Endothelial cell of hepatic sinusoid (primary cell): ENCODE data around the gene PCDHGB6.
"Not testable (repeated sequence)": the region's sequence is repeated elsewhere in the genome, so short reads cannot be mapped to it uniquely, and the experiment has no call there.

Experiments
- in situ Hi-C: cut with HindIII; loops from 2 replicates; pipeline ENCODE4 v1.10.0; 2017; ENCODE audit warnings: low sequenced_read_pairs

PCDHGB6 gene

DNA sequence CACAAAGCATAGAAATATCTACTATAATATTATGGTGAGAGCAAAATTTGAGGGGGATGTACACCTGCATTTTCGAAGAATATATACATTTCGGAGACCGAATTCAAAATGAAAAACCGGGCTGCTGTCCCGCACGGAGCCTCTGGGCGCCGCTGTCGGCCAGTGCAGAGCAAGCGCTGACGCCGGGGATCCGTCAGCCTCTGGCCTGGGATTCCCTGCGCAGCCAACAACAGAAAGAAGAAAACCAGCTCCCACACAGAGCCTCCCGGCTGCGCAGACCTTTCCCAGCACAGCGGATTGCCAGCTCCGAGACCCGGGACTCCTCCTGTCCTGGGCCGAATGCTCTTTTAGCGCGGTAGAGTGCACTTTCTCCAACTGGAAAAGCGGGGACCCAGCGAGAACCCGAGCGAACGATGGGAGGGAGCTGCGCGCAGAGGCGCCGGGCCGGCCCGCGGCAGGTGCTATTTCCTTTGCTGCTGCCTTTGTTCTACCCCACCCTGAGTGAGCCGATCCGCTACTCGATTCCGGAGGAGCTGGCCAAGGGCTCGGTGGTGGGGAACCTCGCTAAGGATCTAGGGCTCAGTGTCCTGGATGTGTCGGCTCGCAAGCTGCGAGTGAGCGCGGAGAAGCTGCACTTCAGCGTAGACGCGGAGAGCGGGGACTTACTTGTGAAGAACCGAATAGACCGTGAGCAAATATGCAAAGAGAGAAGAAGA is at the start of gene PCDHGB6:
Gene PCDHGB6, plus strand, starts transcription at position 232 of the 716 bp plus-strand sequence. Its CDS starts 182 bp downstream, at position 414.
- in situ Hi-C loops = loop anchor here (5.0 kb wide), 1 partner anchor 34 kb away; no protein-coding TSS in a partner anchor

DNA sequence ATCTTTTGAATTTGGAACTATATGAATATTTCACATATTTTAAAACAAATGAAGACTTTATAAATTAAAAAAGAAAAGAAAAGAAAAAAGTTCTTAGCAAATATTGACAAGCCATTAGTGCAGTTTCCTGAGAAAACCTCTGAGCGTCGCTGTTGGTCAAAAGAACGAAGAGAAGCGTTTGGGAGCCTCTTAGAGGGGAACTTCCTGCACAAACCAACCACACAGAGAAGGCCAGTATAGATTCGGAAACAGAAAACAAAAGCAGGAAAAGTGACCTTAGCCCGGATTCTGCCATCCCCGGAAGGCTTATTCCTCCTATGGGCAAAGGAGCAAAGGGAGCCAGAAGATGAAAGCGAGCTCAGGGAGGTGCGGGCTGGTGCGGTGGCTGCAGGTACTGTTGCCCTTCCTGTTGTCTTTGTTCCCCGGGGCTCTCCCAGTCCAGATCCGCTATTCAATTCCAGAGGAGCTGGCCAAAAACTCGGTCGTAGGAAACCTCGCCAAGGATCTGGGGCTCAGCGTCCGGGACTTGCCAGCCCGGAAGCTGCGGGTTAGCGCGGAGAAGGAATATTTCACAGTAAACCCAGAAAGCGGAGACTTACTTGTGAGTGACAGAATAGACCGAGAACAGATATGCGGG is 47.9 kb upstream of the PCDHGB6 start, which contains the start of gene PCDHGB2:
Gene PCDHGB2, plus strand, starts transcription at position 205 of the 637 bp plus-strand sequence. Its CDS starts 142 bp downstream, at position 347.
- in situ Hi-C loops = no loop called here

DNA sequence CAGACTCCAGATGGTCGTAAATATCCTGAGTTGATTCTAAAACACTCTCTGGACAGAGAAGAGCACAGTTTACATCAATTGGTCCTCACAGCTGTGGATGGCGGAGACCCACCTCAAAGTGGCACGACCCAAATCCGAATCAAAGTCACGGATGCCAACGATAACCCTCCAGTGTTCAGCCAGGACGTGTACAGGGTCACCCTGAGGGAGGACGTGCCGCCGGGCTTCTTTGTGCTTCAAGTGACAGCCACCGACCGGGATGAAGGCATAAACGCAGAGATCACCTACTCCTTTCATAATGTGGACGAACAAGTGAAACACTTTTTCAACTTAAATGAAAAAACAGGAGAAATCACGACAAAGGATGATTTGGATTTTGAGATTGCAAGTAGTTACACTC is 47.1 kb upstream of the PCDHGB6 start:
- in situ Hi-C loops = no loop called here

DNA sequence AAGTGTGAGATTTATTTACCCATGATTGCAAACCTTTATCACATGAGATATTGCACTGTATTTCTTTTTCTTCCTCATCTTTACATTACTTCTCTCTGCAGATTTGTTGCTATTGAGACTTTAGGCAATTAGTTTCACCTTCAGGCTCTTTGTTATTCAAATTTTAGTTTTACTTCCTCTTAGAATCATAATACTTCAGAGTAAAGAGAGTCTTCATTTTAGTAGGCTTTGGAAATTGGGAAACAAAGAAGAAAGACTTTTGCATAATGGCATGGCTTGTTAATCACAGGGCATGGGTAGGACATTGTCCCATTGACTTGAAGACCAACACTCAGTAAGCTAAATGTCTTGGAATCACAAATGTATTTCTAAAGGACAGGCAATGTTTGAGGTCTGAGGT is 45.1 kb upstream of the PCDHGB6 start:
- in situ Hi-C loops = no loop called here

DNA sequence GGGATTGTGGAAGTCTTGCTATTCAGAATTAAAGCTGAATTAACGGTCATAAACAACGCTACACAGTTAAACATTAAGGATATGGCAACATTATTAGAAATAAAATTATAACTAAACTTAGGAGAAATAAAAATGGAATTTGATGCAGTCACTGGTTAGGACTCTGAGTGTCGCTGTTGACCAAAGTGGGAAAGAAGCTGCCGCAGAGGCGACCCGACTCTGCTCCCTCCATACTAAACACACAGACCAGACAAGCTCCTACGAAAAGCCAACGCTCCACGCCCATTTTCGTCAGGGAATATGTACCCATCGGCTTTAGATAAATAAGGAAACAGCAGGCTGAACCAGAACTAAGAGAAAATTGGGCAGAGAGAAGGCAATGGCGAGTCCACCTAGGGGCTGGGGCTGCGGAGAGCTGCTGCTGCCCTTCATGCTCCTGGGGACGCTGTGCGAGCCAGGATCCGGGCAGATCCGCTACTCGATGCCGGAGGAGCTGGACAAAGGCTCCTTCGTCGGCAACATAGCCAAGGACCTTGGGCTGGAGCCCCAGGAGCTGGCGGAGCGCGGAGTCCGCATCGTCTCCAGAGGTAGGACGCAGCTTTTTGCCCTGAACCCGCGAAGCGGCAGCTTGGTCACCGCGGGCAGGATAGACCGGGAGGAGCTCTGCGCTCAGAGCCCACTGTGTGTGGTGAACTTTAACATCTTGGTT is 43.7 kb upstream of the PCDHGB6 start, which contains the start of gene PCDHGA5:
Gene PCDHGA5, plus strand, starts transcription at position 211 of the 709 bp plus-strand sequence. Its CDS starts 169 bp downstream, at position 380.
- in situ Hi-C loops = no loop called here

DNA sequence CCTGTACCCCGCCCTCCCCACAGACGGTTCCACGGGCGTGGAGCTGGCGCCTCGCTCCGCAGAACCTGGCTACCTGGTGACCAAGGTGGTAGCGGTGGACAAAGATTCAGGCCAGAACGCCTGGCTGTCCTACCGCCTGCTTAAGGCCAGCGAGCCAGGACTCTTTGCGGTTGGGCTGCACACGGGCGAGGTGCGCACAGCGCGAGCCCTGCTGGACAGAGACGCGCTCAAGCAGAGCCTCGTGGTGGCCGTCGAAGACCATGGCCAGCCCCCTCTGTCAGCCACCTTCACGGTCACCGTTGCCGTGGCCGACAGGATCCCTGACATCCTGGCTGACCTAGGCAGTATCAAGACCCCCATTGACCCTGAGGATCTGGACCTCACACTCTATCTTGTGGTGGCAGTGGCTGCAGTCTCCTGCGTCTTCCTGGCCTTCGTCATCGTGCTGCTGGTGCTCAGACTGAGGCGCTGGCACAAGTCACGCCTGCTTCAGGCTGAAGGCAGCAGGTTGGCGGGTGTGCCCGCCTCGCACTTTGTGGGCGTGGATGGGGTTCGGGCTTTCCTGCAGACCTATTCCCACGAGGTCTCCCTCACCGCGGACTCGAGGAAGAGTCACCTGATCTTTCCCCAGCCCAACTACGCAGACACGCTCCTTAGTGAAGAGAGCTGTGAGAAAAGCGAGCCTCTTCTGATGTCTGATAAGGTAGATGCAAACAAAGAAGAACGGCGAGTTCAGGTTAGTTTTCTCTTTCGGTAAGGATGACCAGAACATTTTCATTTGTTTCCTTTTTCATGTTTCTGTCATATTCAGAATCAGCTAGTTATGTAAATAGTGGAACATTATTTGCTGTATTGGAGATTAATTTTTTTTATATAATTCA is 41.6 kb upstream of the PCDHGB6 start:
- in situ Hi-C loops = no loop called here

DNA sequence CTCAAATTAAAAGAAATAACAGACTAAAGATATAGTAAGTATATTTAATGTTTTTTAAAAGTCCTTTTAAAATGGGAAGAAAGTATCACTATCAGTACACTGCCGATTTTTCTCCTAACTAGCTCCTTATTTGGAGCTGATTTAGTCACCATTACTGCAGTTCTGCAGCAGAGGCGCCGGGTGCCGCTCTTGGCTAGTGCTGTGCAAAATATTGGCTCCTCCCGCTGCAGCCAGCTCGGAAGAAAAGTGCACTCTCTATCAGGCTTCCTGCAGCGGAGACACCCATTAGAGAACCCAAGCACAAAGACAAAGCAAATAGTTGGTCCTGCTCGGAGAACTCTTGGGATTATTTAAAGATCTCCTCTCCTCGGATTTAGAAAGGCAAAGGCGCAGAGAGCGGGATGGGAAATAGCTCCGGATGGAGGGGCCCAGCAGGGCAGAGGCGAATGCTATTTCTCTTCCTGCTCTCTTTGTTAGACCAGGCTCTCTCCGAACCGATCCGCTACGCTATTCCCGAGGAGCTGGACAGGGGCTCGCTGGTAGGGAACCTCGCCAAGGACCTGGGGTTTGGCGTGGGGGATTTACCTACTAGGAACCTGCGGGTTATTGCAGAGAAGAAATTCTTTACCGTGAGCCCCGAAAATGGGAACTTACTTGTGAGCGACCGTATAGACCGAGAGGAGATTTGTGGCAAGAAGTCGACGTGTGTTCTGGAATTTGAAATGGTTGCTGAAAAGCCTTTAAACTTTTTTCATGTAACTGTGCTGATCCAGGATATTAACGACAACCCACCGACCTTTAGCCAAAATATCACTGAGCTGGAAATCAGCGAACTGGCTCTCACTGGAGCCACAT is 37.6 kb upstream of the PCDHGB6 start, which contains the start of gene PCDHGB3:
Gene PCDHGB3, plus strand, starts transcription at position 249 of the 855 bp plus-strand sequence. Its CDS starts 153 bp downstream, at position 402.
- in situ Hi-C loops = no loop called here

DNA sequence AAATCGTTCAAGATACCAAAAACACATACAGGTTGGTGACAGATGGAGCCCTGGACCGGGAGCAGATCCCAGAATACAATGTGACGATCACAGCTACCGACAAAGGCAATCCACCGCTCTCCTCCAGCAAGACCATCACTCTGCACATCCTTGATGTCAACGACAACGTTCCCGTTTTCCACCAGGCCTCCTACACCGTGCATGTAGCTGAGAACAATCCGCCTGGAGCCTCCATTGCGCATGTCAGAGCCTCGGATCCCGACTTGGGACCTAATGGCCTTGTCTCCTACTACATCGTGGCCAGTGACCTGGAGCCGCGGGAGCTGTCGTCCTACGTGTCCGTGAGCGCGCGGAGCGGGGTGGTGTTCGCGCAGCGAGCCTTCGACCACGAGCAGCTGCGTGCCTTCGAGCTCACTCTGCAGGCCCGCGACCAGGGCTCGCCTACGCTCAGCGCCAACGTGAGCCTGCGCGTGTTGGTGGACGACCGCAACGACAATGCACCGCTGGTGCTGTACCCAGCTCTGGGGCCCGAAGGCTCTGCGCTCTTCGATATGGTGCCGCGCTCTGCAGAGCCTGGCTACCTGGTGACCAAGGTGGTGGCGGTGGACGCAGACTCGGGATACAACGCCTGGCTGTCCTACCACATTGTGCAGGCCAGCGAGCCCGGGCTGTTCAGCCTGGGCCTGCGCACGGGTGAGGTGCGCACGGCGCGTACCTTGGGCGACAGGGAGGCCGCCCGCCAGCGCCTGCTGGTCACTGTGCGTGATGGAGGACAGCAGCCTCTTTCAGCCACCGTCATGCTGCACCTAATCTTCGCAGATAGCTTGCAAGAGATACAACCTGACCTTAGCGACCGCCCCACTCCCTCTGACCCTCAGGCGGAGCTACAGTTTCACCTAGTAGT is 36.0 kb upstream of the PCDHGB6 start:
- in situ Hi-C loops = no loop called here

DNA sequence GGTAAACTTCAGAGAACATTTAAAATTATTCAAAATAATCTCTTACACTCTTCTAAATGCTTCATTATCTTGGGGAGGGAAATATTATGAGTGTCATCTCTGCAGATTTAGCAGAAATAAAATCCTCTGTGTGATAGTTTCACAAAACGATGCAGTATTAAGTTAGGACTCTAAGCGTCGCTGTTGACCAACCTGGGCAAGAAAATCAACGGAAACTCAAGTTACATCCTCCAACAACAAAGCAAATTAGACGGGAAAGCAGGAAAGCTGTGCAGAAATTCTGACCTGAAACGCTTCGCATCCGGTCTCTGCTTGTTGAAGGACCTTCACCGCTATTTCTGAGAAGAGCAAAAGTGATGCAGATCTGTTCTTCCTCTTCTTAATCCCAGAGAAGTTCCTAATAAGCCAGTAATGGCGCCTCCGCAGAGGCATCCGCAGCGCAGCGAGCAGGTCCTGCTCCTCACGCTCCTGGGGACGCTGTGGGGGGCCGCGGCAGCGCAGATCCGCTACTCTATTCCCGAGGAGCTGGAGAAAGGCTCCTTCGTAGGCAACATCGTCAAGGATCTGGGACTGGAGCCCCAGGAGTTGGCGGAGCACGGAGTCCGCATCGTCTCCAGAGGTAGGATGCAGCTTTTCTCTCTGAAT is 34.0 kb upstream of the PCDHGB6 start, which contains the start of gene PCDHGA6:
Gene PCDHGA6, plus strand, starts transcription at position 219 of the 645 bp plus-strand sequence. Its CDS starts 193 bp downstream, at position 412.
- in situ Hi-C loops = no loop called here

DNA sequence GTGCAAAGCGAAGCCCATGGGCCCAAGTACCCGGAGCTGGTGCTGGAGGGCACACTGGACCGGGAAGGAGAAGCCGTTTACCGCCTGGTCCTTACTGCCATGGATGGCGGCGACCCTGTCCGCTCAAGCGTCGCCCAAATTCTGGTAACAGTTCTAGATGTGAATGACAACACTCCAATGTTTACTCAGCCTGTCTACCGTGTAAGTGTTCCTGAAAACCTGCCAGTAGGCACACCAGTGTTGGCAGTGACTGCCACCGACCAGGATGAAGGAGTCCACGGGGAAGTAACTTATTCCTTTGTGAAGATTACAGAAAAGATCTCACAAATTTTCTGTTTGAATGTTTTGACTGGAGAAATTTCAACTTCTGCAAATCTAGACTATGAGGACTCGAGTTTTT is 33.2 kb upstream of the PCDHGB6 start:
- in situ Hi-C loops = no loop called here

DNA sequence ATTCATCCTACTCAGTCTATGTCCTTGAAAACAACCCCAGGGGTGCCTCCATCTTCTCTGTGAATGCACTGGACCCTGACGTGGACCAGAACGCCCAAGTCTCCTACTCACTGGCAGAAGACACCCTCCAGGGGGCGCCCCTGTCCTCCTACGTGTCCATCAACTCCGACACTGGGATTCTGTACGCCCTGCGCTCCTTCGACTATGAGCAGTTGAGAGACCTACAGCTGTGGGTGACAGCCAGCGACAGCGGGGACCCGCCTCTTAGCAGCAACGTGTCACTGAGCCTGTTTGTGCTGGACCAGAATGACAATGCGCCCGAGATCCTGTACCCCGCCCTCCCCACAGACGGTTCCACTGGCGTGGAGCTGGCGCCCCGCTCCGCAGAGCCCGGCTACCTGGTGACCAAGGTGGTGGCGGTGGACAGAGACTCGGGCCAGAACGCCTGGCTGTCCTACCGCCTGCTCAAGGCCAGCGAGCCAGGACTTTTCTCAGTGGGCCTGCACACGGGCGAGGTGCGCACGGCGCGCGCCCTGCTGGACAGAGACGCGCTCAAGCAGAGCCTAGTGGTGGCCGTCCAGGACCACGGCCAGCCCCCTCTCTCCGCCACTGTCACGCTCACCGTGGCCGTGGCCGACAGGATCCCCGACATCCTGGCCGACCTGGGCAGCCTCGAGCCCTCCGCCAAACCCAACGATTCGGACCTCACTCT is 32.2 kb upstream of the PCDHGB6 start:
- in situ Hi-C loops = not testable (repeated sequence)

DNA sequence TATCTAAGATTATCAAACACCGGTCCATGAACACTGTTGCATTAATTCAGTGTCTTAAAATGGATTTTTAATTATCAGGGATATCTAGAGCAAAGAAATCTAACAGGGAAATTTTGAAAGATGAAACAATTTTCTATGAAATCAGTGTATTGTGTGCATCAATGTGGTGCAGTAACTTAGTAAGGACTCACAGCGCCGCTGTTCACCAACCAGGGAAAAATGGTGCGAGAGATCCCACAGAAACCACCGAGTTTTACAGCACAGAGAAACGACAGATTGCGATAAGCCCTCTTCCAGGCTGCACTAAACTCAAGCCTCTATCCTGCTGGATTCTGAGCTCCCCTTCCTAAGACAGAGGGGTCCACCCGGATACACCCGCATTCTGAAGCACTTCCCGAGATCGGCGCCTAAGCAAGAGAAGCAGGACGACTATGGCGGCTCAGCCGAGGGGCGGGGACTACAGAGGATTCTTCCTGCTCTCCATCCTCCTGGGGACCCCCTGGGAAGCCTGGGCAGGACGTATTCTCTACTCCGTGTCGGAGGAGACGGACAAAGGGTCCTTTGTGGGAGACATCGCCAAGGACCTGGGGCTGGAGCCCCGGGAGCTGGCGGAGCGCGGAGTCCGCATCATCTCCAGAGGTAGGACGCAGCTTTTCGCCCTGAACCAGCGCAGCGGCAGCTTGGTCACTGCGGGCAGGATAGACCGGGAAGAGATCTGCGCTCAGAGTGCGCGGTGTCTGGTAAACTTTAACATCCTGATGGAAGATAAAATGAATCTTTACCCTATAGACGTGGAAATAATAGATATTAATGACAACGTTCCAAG is 25.1 kb upstream of the PCDHGB6 start, which contains the start of gene PCDHGA7:
Gene PCDHGA7, plus strand, starts transcription at position 274 of the 826 bp plus-strand sequence. Its CDS starts 158 bp downstream, at position 432.
- in situ Hi-C loops = no loop called here

DNA sequence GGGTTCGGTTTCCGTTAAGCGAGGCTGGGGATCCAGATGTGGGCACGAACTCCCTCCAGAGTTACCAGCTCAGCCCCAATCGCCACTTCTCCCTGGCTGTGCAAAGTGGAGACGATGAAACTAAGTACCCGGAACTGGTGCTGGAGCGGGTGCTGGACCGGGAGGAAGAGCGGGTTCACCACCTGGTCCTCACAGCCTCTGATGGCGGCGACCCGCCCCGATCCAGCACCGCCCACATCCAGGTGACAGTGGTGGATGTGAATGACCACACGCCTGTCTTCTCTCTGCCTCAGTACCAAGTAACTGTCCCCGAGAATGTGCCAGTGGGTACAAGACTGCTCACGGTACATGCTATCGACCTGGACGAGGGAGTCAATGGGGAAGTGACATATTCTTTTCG is 24.5 kb upstream of the PCDHGB6 start:
- in situ Hi-C loops = no loop called here

DNA sequence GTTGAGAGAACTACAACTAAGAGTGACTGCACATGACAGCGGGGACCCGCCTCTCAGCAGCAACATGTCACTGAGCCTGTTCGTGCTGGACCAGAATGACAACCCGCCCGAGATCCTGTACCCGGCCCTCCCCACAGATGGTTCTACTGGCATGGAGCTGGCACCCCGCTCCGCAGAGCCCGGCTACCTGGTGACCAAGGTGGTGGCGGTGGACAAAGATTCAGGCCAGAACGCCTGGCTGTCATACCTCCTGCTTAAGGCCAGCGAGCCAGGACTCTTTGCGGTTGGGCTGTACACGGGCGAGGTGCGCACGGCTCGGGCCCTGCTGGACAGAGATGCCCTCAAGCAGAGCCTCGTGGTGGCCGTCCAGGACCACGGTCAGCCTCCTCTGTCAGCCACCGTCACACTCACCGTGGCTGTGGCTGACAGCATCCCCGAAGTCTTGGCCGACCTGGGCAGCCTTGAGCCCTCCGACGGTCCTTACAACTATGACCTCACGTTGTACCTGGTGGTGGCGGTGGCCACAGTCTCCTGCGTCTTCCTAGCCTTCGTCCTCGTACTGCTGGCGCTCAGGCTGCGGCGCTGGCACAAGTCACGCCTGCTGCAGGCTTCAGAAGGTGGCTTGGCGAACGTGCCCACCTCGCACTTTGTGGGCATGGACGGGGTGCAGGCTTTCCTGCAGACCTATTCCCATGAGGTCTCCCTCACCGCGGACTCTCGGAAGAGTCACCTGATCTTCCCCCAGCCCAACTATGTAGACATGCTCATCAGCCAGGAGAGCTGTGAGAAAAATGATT is 23.2 kb upstream of the PCDHGB6 start:
- in situ Hi-C loops = no loop called here

DNA sequence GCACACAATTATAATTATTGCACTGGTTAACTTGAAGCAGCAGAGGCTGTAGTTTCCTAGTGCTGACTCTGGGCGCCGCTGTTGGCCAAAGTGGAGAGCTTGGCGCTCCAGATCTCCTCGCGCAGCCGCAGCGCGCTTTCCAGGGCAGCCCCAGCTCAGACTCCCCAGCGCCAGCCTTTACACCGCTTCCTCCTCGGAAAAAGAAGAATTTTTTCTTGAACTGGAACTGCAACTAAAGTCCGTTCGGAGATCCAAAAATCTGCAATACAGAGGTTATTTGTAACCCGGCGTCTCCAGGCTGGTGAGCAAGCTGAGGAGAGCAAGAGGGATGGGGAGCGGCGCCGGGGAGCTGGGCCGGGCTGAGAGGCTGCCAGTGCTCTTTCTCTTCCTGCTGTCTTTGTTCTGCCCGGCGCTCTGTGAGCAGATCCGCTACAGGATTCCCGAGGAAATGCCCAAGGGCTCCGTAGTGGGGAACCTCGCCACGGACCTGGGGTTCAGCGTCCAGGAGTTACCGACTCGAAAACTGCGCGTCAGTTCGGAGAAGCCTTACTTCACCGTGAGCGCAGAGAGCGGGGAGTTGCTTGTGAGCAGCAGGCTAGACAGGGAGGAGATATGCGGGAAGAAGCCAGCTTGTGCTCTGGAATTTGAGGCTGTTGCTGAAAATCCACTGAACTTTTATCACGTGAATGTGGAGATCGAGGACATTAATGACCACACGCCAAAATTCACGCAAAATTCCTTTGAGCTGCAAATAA is 20.1 kb upstream of the PCDHGB6 start, which contains the start of gene PCDHGB4:
Gene PCDHGB4, plus strand, starts transcription at position 142 of the 755 bp plus-strand sequence. Its CDS starts 187 bp downstream, at position 329.
- in situ Hi-C loops = not testable (repeated sequence)
